Activated CD4-positive, alpha-beta memory T cell treated with anti-CD3 and anti-CD28 coated beads for 36 hours (primary cell): ENCODE measurements around the gene MECP2. TPM values are rescaled to one million over a fixed set of nuclear protein-coding genes. Genes with fewer than 3 reads are reported as not detected.

Experiments used
- CTCF ChIA-PET: fragments of 350-600 bp; sonication (Branson Sonifier 250); formaldehyde crosslinking; loops from one replicate; lab custom pipeline; 2021; ENCODE audit warnings: antibody characterized with exemption, inconsistent platforms; lab: Charles Lee
- POLR2A ChIA-PET: fragments of 350-600 bp; sonication (Branson Sonifier 250); formaldehyde crosslinking; loops from one replicate; lab custom pipeline; 2021; ENCODE audit warnings: antibody characterized with exemption; lab: Charles Lee
- DNase-seq: peaks from one replicate; pipeline ENCODE4 v3.0.0-alpha.2; 2020
- H3K27ac Mint-ChIP-seq: one replicate; pipeline ENCODE4 v1.8.0; 2021; ENCODE audit warnings: mixed read lengths
- H3K27me3 Mint-ChIP-seq: one replicate; pipeline ENCODE4 v1.8.0; 2021; ENCODE audit warnings: mixed read lengths
- H3K36me3 Mint-ChIP-seq: one replicate; pipeline ENCODE4 v1.8.0; 2021; ENCODE audit warnings: mixed read lengths
- H3K4me1 Mint-ChIP-seq: one replicate; pipeline ENCODE4 v1.8.0; 2021; ENCODE audit warnings: low read depth, mixed read lengths
- H3K4me3 Mint-ChIP-seq: one replicate; pipeline ENCODE4 v1.8.0; 2021; ENCODE audit warnings: mild to moderate bottlenecking, mixed read lengths
- H3K9me3 Mint-ChIP-seq: one replicate; pipeline ENCODE4 v1.8.0; 2021; ENCODE audit warnings: mixed read lengths
- intact Hi-C: fragments of 100-400 bp; cut with micrococcal nuclease; formaldehyde crosslinking; loops from one replicate; pipeline ENCODE4 v1.15.1; 2023
- total RNA-seq, 2 experiments: library from RNA; stranded (reverse); gene quantifications; one replicate each; pipeline ENCODE4 v1.2.3, GENCODE V29; 2021

The MECP2 gene
- total RNA-seq, 2 experiments from 2014 or later: 50.8 to 51.0 TPM

- Mint-ChIP-seq H3K27ac (no peak overlapping the region), H3K27me3 (no peaks in the 10 kb centered on the region), H3K4me3 (no peak overlapping the region), H3K4me1 (peaks cover 19% of the 10 kb centered on the region), H3K36me3 (no peaks in the 10 kb centered on the region), H3K9me3 (no peaks in the 10 kb centered on the region)
- POLR2A ChIA-PET: no interaction called here
- CTCF ChIA-PET: interaction anchor here (1.0 kb wide), 1 partner anchor 20 kb away, joined by 3 read pairs; no protein-coding TSS in a partner anchor
- intact Hi-C loops: no loop called here
- DNase-seq: no peak
Measured at GRCh38 chrX:153993978-153994377, 103.5 kb downstream of the MECP2 start.

- ChIA-PET POLR2A (no interaction called here), CTCF (interaction anchor here (1.0 kb wide), 1 partner anchor 21 kb away, joined by 3 read pairs; no protein-coding TSS in a partner anchor)
- Mint-ChIP-seq H3K36me3 (no peaks in the 10 kb centered on the region), H3K9me3 (no peaks in the 10 kb centered on the region), H3K4me3 (no peak overlapping the region), H3K27me3 (no peaks in the 10 kb centered on the region), H3K4me1 (peaks cover 19% of the 10 kb centered on the region), H3K27ac (no peak overlapping the region)
- no peak for DNase-seq
- intact Hi-C loops: no loop called here
Measured at GRCh38 chrX:153993079-153993478, 104.4 kb downstream of the MECP2 start.

DNA sequence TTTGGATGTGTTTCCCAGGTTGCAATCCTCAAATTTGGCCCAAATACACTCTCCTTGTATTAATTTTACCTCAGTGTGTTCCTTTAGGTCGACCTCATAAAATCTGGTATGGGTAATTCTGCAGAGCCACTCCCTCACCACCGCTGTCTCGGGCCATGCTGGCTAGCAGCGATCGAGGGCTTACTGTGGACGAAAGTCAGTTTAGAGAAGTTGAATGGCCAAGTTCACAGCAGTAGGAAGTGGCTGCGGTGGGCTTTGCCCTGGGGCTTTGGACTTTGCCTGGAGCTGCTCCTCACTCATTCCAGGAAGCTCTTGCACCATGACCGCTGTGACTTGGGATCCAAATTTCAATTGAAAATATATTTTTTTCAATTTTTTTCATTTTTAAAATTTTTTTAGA is 105.3 kb downstream of the MECP2 start:
- Mint-ChIP-seq H3K4me3 (no peak overlapping the region), H3K27ac (no peak overlapping the region), H3K36me3 (no peaks in the 10 kb centered on the region), H3K4me1 (peaks cover 19% of the 10 kb centered on the region), H3K9me3 (no peaks in the 10 kb centered on the region), H3K27me3 (no peaks in the 10 kb centered on the region)
- DNase-seq: no peak
- ChIA-PET POLR2A (no interaction called here), CTCF (no interaction called here)
- intact Hi-C loops: no loop called here

- peaks cover 19% of the 10 kb centered on the region for H3K4me1 Mint-ChIP-seq
- no peak for DNase-seq
- POLR2A ChIA-PET: no interaction called here
- H3K9me3 Mint-ChIP-seq: no peaks in the 10 kb centered on the region
- H3K36me3 Mint-ChIP-seq: no peaks in the 10 kb centered on the region
- H3K4me3 Mint-ChIP-seq: no peak overlapping the region
- intact Hi-C loops: no loop called here
- H3K27me3 Mint-ChIP-seq: no peaks in the 10 kb centered on the region
- no peak overlapping the region for H3K27ac Mint-ChIP-seq
- CTCF ChIA-PET: no interaction called here
Measured at GRCh38 chrX:153991013-153991580, 106.4 kb downstream of the MECP2 start.

- H3K4me1 Mint-ChIP-seq: peaks cover 19% of the 10 kb centered on the region
- POLR2A ChIA-PET: interaction anchor here (0.8 to 1.3 kb wide), 2 partner anchors 8 to 16 kb away, joined by 3 to 5 read pairs; no protein-coding TSS in a partner anchor
- CTCF ChIA-PET: interaction anchor here (1.3 to 2.9 kb wide), 2 partner anchors 16 to 23 kb away, joined by 3 to 9 read pairs; no protein-coding TSS in a partner anchor
- H3K9me3 Mint-ChIP-seq: no peaks in the 10 kb centered on the region
- intact Hi-C loops: no loop called here
- H3K4me3 Mint-ChIP-seq: no peak overlapping the region
- no peak for DNase-seq
- peak overlapping the region; percentile 69 for H3K27ac Mint-ChIP-seq
- H3K27me3 Mint-ChIP-seq: no peaks in the 10 kb centered on the region
- H3K36me3 Mint-ChIP-seq: no peaks in the 10 kb centered on the region
Measured at GRCh38 chrX:153989973-153990655, 107.4 kb downstream of the MECP2 start.

GRCh38 chrX:153988493-153988892 is 109.0 kb downstream of the MECP2 start:
- intact Hi-C loops: no loop called here
- H3K4me3 Mint-ChIP-seq: no peak overlapping the region
- DNase-seq: no peak
- peaks cover 33% of the 10 kb centered on the region for H3K4me1 Mint-ChIP-seq
- H3K27ac Mint-ChIP-seq: no peak overlapping the region
- ChIA-PET CTCF (interaction anchor here (1.3 to 2.9 kb wide), 2 partner anchors 15 to 25 kb away, joined by 3 to 9 read pairs; no protein-coding TSS in a partner anchor), POLR2A (no interaction called here)
- H3K36me3 Mint-ChIP-seq: no peaks in the 10 kb centered on the region
- no peaks in the 10 kb centered on the region for H3K9me3 Mint-ChIP-seq
- no peaks in the 10 kb centered on the region for H3K27me3 Mint-ChIP-seq

DNA sequence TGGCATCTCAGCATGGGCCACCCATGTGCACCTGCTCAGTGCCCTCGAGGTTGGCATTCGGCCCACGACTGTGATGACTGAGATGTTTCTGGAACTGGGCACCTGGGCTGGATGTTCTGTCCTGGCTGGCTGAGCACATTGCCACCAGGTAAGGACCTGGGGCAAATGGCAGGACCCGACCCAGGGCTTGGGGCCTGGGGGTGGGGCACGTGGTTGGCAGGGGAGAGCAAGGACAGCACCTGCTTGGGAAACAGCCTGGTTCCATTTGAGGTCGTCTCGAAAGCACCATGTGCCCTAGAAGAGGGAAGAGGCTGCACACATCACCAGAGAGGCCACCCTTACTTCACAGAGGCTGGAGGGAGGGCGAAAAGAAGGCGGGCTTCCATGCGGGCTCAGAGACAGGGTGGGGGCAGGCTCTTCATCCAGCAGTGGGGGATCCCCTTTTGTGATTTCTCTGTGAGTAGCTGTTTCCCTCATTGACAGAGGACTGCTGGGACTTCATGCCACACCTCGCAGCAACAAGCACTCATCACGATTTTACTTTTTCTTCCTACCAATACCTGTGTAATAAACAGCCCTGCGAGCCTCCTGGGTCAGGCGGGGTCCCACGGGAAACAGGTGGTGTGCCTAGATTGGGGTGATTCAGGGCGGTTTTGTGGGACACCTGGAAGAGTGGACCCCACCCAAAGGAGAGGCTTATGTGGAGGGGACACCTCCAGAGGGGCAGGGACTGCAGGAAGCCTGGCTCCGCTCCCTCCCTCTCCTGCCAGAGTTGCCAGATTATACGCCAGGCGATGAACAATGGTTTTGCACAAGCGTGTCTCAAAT is 113.0 kb downstream of the MECP2 start:
- Mint-ChIP-seq H3K4me3 (peak overlapping the region; percentile 78), H3K4me1 (peaks cover 50% of the 10 kb centered on the region)
- intact Hi-C loops: loop anchor here (5.0 kb wide), 1 partner anchor 38 kb away; no protein-coding TSS in a partner anchor

GRCh38 chrX:153983321-153983801 is 114.2 kb downstream of the MECP2 start:
- H3K9me3 Mint-ChIP-seq: no peaks in the 10 kb centered on the region
- CTCF ChIA-PET: no interaction called here
- peaks cover 46% of the 10 kb centered on the region for H3K4me1 Mint-ChIP-seq
- H3K4me3 Mint-ChIP-seq: no peak overlapping the region
- DNase-seq: no peak
- intact Hi-C loops: loop anchor here (5.0 kb wide), 1 partner anchor 39 kb away; no protein-coding TSS in a partner anchor
- H3K27ac Mint-ChIP-seq: peak overlapping the region; percentile 94
- H3K36me3 Mint-ChIP-seq: peaks cover 7% of the 10 kb centered on the region
- H3K27me3 Mint-ChIP-seq: no peaks in the 10 kb centered on the region
- POLR2A ChIA-PET: interaction anchor here (0.7 to 3.4 kb wide), 2 partner anchors 13 to 15 kb away, joined by 3 to 40 read pairs; partner anchors contain the start of genes HCFC1 and TMEM187

More for the DNA sequence above, 113.0 kb downstream of the MECP2 start:
- Mint-ChIP-seq H3K27ac (peak overlapping the region; percentile 98), H3K36me3 (peaks cover 7% of the 10 kb centered on the region), H3K9me3 (no peaks in the 10 kb centered on the region), H3K27me3 (no peaks in the 10 kb centered on the region)
- ChIA-PET CTCF (no interaction called here), POLR2A (interaction anchor here (0.7 to 2.4 kb wide), 3 partner anchors 12 to 17 kb away, joined by 3 to 7 read pairs (median 3); partner anchors contain the start of gene TMEM187)
- DNase-seq: peak; percentile 75

- peak overlapping the region; percentile 94 for H3K27ac Mint-ChIP-seq
- peaks cover 7% of the 10 kb centered on the region for H3K36me3 Mint-ChIP-seq
- intact Hi-C loops: loop anchor here (1.0 to 5.0 kb wide), 2 partner anchors 10 to 40 kb away; partner anchors contain the start of gene TMEM187
- peaks cover 46% of the 10 kb centered on the region for H3K4me1 Mint-ChIP-seq
- ChIA-PET POLR2A (interaction anchor here (1.2 to 3.4 kb wide), 4 partner anchors 8 to 57 kb away, joined by 3 to 40 read pairs (median 6); partner anchors contain the start of genes ARHGAP4, HCFC1, IRAK1 and TMEM187), CTCF (interaction anchor here (0.9 to 1.7 kb wide), 2 partner anchors 11 to 12 kb away, joined by 4 read pairs; partner anchors contain the start of gene HCFC1)
- peak; percentile 86 for DNase-seq
- no peaks in the 10 kb centered on the region for H3K9me3 Mint-ChIP-seq
- peak overlapping the region; percentile 62 for H3K4me3 Mint-ChIP-seq
- no peaks in the 10 kb centered on the region for H3K27me3 Mint-ChIP-seq
Measured at GRCh38 chrX:153981771-153982533, 115.6 kb downstream of the MECP2 start.

GRCh38 chrX:153981231-153981630 is 116.3 kb downstream of the MECP2 start:
- CTCF ChIA-PET: interaction anchor here (1.7 kb wide), 1 partner anchor 10 kb away, joined by 4 read pairs; the partner anchor contains the start of gene HCFC1
- peaks cover 7% of the 10 kb centered on the region for H3K36me3 Mint-ChIP-seq
- H3K4me1 Mint-ChIP-seq: peaks cover 46% of the 10 kb centered on the region
- H3K27me3 Mint-ChIP-seq: no peaks in the 10 kb centered on the region
- intact Hi-C loops: loop anchor here (1.0 to 5.0 kb wide), 2 partner anchors 9 to 41 kb away; partner anchors contain the start of gene TMEM187
- H3K9me3 Mint-ChIP-seq: no peaks in the 10 kb centered on the region
- H3K4me3 Mint-ChIP-seq: peak overlapping the region; percentile 62
- POLR2A ChIA-PET: interaction anchor here (1.2 to 3.4 kb wide), 4 partner anchors 9 to 56 kb away, joined by 3 to 40 read pairs (median 6); partner anchors contain the start of genes ARHGAP4, HCFC1, IRAK1 and TMEM187
- H3K27ac Mint-ChIP-seq: peak overlapping the region; percentile 94
- DNase-seq: no peak
